Epithelial cell of proximal tubule (primary cell): ENCODE measurements around the gene RHOBTB3. TPM values are rescaled to one million over a fixed set of nuclear protein-coding genes. Genes with fewer than 3 reads are reported as not detected.

Experiments
- DNase-seq: peaks from one replicate; pipeline ENCODE4 v3.0.0-alpha.2; 2011; ENCODE audit warnings: low read depth
- H3K4me3 ChIP-seq: 2 replicates; pipeline ENCODE4 v1.5.1; 2011; ENCODE audit warnings: low read depth, mild to moderate bottlenecking, low read length
- total RNA-seq: library from RNA; depleted of rRNA; stranded (reverse); fragments of >200 nt; gene quantifications from 2 replicates; pipeline ENCODE4 v1.2.3, GENCODE V29; 2015
- TF ChIP-seq, protein P1 (sequence below): conservative IDR thresholded peaks from 2 replicates; pipeline ENCODE4 v1.5.1; 2012; ENCODE audit warnings: low read depth, mild to moderate bottlenecking, low read length

Gene RHOBTB3
- total RNA-seq, 1 donor from 2014 or later, result 39.9 TPM

DNA sequence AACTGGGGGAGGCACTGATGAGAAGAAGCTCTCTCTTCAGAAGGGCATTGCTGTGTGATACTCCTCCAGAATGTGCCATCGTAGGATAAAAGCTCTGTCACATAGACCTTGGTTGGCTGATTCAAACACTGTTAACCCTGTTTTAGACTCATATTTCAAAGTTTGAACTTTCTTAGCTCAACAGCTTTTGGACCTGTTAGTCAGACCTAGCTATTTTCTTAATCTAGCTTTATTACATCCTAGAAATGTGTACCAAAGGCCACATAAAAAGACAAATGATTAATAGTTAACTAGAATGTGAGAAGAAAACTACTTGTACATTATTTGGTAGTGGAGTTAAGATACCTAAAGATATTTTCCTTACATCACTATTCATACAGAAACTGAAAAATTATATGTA, 4.3 kb downstream of the RHOBTB3 start:
- no peak for DNase-seq
- no peak overlapping the region for H3K4me3 ChIP-seq

DNA sequence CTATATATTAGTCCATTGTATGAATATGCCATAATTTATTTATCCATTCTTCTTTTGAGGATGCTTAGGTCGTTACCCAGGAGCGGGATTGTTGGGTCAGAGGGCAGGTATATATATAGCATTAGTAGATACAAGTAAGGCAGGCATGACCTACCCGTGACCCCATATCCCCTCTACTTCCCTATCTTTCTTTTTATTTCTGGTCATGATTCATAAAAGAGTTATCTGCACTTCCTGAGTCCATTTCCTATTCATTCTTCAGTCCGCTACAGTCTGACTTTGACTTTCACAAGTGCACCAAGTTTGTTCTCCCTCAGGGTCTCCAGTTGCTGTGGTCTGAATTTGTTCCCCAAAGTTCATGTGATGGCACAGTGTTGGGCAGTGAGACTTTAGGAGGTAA, 6.9 kb downstream of the RHOBTB3 start:
- DNase-seq, result no peak
- no peak overlapping the region for H3K4me3 ChIP-seq
- TF ChIP-seq, protein P1, sequence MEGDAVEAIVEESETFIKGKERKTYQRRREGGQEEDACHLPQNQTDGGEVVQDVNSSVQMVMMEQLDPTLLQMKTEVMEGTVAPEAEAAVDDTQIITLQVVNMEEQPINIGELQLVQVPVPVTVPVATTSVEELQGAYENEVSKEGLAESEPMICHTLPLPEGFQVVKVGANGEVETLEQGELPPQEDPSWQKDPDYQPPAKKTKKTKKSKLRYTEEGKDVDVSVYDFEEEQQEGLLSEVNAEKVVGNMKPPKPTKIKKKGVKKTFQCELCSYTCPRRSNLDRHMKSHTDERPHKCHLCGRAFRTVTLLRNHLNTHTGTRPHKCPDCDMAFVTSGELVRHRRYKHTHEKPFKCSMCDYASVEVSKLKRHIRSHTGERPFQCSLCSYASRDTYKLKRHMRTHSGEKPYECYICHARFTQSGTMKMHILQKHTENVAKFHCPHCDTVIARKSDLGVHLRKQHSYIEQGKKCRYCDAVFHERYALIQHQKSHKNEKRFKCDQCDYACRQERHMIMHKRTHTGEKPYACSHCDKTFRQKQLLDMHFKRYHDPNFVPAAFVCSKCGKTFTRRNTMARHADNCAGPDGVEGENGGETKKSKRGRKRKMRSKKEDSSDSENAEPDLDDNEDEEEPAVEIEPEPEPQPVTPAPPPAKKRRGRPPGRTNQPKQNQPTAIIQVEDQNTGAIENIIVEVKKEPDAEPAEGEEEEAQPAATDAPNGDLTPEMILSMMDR, result no peak

More for the DNA sequence above, 4.3 kb downstream of the RHOBTB3 start:
- TF ChIP-seq, protein P1, result no peak

DNA sequence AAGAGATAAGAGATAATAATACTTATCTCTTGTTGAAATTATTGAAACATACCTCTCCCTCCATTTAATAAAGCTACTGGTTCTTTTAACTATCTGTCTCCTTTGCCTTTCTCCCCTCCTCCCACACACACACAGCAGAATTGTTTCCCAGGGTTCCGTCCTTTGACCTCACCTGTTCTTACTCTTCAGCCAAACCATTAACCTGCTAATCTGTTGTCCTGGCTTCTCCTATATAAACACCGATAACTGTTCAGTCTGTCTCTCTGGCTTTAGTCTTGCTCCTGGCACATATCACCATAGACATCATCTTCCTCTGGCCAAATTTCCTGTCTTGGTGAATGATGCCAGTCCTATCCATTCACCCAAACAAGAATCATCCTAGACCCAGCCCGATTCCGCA, 7.7 kb downstream of the RHOBTB3 start:
- DNase-seq, result no peak
- H3K4me3 ChIP-seq, result no peak overlapping the region
- TF ChIP-seq, protein P1, result no peak

DNA sequence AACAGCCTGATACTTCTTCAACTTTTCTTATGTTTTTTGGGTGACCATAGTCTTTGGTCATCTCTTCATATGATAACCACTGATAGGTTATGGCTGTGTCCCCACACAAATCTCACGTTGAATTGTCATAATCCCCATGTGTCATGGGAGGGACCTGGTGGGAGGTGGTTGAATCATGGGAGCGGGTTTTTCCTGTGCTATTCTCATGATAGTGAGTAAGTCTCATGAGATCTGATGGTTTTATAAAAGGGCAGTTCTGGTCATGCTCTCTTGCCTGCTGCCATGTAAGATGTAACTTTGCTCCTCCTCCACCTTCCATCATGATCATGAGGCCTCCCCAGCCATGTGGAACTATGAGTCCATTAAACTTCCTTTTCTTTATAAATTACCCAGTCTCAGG, 8.7 kb downstream of the RHOBTB3 start:
- no peak overlapping the region for H3K4me3 ChIP-seq
- DNase-seq, result no peak

DNA sequence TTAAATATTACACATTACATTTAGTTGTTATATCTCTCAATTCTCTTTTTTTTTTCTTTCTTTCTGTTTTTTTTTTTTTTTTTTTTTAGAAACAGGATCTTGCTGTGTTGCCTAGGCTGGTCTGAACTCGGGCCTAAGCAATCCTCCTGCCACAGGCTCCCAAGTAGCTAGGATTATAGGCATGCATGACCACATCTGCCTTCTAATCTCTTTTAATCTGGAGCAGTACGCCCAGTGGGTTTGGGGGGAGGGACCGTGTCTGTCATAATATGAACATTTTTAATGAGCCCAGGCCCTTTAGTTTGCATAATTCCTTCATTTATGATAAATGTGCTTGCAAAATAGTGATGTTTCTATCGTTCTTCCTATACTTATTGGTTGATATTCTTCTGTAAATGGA, 10.3 kb downstream of the RHOBTB3 start:
- H3K4me3 ChIP-seq, result no peak overlapping the region
- no peak for DNase-seq
- TF ChIP-seq, protein P1, result no peak

More for the DNA sequence above, 8.7 kb downstream of the RHOBTB3 start:
- TF ChIP-seq, protein P1, result no peak

DNA sequence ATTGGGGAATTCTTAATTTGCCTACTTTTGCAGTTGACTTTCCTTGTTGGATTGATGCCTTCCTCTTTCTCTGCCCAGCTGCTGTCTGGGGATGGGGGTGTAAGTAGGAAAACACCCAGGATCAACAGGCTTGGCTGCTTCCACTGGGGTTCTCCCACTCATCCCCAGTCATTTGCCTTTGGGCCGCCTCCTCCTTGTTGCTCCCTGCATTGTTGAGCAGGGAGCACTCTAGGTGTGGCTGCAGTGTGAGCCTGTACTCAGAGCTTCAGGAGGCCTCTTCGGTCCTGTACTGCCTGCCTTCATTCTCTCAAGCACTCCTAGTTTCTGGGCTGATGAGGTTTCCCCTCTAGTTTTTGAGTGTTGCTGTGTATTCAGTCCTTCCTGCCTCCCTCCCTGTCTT, 12.1 kb downstream of the RHOBTB3 start:
- TF ChIP-seq, protein P1, result no peak
- no peak overlapping the region for H3K4me3 ChIP-seq
- no peak for DNase-seq

DNA sequence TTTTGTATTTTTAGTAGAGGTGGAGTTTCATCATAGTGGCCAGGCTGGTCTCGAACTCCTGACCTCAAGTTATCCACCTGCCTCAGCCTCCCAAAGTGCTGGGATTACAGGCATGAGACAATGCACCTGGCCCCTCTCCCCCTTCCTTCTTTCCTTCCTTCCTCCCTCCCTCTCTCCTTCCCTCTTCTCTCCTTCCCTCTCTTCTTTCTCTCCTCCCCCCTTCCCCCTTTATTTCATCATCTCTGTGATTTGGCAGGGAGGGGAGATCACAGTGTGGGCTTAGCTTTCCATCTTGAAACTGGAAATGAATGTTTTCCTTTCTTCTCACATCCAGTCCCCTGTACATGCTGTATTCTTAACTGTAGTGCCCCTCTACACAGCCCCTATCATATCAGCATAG, 12.7 kb downstream of the RHOBTB3 start:
- no peak for DNase-seq
- TF ChIP-seq, protein P1, result no peak
- no peak overlapping the region for H3K4me3 ChIP-seq
